ENCODE data around the gene IFNL1. TPM values are rescaled to one million over a fixed set of nuclear protein-coding genes. Genes with fewer than 3 reads are reported as not detected.
"Not testable (repeated sequence)": the region's sequence is repeated elsewhere in the genome, so short reads cannot be mapped to it uniquely, and the experiment has no call there.

The IFNL1 gene
- total RNA-seq, 2 experiments from 2014 or later: not detected

DNA sequence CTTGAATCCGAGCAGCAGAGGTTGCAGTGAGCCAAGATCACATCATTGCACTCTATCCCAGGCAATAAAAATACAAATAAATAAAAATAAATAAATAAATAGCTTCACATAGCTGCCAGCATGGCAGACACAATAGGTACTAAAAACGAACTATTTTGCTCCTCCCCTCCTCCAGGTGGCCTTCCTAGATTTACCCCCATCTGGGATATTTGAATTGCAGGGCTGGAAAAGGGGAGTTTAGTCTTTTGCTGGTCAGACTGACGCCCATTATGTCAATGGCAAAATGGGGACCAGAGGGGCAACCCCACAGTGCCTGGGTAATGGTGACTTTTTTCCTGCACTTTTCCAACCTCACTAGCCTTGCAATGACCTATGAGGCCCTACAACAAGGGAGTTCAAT lies 40.3 kb downstream of the IFNL1 start:
- peaks cover 49% of the 10 kb centered on the region for H3K4me1 ChIP-seq (ENCODE audit: insufficient read depth, low read length, poor library complexity, severe bottlenecking)
- 0 out of 2 replicates have a peak overlapping the region, but pooled peaks have one; percentile 77 for H3K4me2 ChIP-seq (ENCODE audit: low read length)
- H3K27ac ChIP-seq (ENCODE audit: low read depth, low read length, poor library complexity, severe bottlenecking): peak overlapping the region; percentile 84
- TF ChIP-seq, protein P1, sequence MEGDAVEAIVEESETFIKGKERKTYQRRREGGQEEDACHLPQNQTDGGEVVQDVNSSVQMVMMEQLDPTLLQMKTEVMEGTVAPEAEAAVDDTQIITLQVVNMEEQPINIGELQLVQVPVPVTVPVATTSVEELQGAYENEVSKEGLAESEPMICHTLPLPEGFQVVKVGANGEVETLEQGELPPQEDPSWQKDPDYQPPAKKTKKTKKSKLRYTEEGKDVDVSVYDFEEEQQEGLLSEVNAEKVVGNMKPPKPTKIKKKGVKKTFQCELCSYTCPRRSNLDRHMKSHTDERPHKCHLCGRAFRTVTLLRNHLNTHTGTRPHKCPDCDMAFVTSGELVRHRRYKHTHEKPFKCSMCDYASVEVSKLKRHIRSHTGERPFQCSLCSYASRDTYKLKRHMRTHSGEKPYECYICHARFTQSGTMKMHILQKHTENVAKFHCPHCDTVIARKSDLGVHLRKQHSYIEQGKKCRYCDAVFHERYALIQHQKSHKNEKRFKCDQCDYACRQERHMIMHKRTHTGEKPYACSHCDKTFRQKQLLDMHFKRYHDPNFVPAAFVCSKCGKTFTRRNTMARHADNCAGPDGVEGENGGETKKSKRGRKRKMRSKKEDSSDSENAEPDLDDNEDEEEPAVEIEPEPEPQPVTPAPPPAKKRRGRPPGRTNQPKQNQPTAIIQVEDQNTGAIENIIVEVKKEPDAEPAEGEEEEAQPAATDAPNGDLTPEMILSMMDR (conservative IDR thresholded peaks at IDR 0.05; ENCODE audit: low read length): no peak
- no peak for TF ChIP-seq EZH2phosphoT487 (IDR thresholded peaks at IDR 0.05; ENCODE audit: borderline replicate concordance, low read depth, low read length)
- no peak overlapping the region for H3K4me3 ChIP-seq (ENCODE audit: low read depth, low read length, poor library complexity, severe bottlenecking)
- peaks cover 26% of the 10 kb centered on the region; the same call in 1 of the 2 replicates for H3K79me2 ChIP-seq (ENCODE audit: insufficient read depth, low read depth, low read length)
- intact Hi-C loops (cut with micrococcal nuclease; ENCODE audit: unreplicated experiment): no loop called here
- no peak for DNase-seq (ENCODE audit: low spot score)
- no peaks in the 10 kb centered on the region for H4K20me1 ChIP-seq (ENCODE audit: insufficient read depth, low read length)
- CTCF ChIA-PET (ENCODE audit: unreplicated experiment): no interaction called here
- H2AFZ ChIP-seq (ENCODE audit: low read length): no peak overlapping the region
- no peaks in the 10 kb centered on the region for H3K9me3 ChIP-seq (ENCODE audit: low read length)
- no TSS peak for BruUV-seq (replicated peaks)
- POLR2A ChIA-PET: interaction anchor here (1.1 to 2.7 kb wide), 3 partner anchors 55 to 210 kb away, joined by 5 to 6 read pairs (median 6); partner anchors contain the start of genes MED29, PAF1 and RPS16
- H3K36me3 ChIP-seq (ENCODE audit: insufficient read depth, low read length): no peaks in the 10 kb centered on the region
- no peaks in the 10 kb centered on the region for H3K9me2 ChIP-seq (ENCODE audit: insufficient read depth, low read length)

DNA sequence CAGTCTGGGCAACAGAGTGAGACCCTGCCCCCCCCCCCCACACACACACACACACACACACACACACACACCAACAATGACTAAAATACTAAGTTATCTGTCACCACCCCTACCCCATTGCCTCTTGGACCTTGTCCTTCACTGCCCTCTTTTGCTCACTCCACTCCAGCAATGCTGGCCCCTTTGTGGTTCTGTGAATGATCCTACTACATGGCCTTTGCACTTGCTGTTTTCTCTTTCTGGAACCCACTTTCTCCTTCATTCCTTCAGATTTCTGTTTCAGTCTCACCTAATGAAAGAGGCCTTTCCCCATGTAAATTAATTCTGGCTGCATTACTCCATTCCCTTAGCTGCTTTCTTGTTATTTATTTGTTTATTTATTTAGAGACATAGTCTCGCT lies 43.5 kb downstream of the IFNL1 start:
- Histone ChIP-seq H3K9me3 (ENCODE audit: low read length) (no peaks in the 10 kb centered on the region), H3K36me3 (ENCODE audit: insufficient read depth, low read length) (no peaks in the 10 kb centered on the region), H3K4me1 (ENCODE audit: insufficient read depth, low read length, poor library complexity, severe bottlenecking) (peaks cover 51% of the 10 kb centered on the region), H3K79me2 (ENCODE audit: insufficient read depth, low read depth, low read length) (peaks cover 28% of the 10 kb centered on the region; the same call in 1 of the 2 replicates), H3K4me3 (ENCODE audit: low read depth, low read length, poor library complexity, severe bottlenecking) (no peak overlapping the region), H3K9me2 (ENCODE audit: insufficient read depth, low read length) (no peaks in the 10 kb centered on the region), H4K20me1 (ENCODE audit: insufficient read depth, low read length) (peaks cover 14% of the 10 kb centered on the region; the same call in 1 of the 2 replicates), H2AFZ (ENCODE audit: low read length) (no peak overlapping the region), H3K4me2 (ENCODE audit: low read length) (peak overlapping the region; percentile 18; the same call in 1 of the 2 replicates), H3K27ac (ENCODE audit: low read depth, low read length, poor library complexity, severe bottlenecking) (peak overlapping the region; percentile 18)
- CTCF ChIA-PET (ENCODE audit: unreplicated experiment): no interaction called here
- intact Hi-C loops (cut with micrococcal nuclease; ENCODE audit: unreplicated experiment): no loop called here
- TF ChIP-seq EZH2phosphoT487 (IDR thresholded peaks at IDR 0.05; ENCODE audit: borderline replicate concordance, low read depth, low read length): no peak
- TF ChIP-seq, protein P1 (conservative IDR thresholded peaks at IDR 0.05; ENCODE audit: low read length): no peak
- no peak for DNase-seq (ENCODE audit: low spot score)
- no TSS peak for BruUV-seq (replicated peaks)
- POLR2A ChIA-PET: no interaction called here

DNA sequence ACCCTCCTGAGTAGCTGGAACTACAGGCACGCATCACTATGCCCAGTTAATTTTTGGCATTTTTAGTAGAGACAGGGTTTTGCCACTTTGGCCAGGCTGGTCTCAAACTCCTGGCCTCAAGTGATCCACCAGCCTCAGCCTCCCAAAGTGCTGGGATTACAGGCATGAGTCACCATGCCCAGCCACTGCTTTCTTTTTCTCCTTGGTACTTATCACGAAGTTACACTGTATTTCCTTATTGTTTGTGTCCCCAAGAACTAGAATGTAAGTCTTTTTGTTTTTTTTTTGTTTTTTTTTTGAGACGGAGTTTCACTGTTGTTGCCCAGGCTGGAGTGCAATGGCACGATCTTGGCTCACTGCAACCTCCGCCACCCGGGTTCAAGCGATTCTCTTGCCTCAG lies 43.9 kb downstream of the IFNL1 start:
- Histone ChIP-seq H3K4me1 (ENCODE audit: insufficient read depth, low read length, poor library complexity, severe bottlenecking) (peaks cover 48% of the 10 kb centered on the region), H3K79me2 (ENCODE audit: insufficient read depth, low read depth, low read length) (peaks cover 23% of the 10 kb centered on the region; the same call in 1 of the 2 replicates), H3K27ac (ENCODE audit: low read depth, low read length, poor library complexity, severe bottlenecking) (peak overlapping the region; percentile 18), H3K4me2 (ENCODE audit: low read length) (peak overlapping the region; percentile 89), H4K20me1 (ENCODE audit: insufficient read depth, low read length) (peaks cover 14% of the 10 kb centered on the region; the same call in 1 of the 2 replicates)
- H3K9me3 ChIP-seq (ENCODE audit: low read length); DNase-seq (ENCODE audit: low spot score); H3K9me2 ChIP-seq (ENCODE audit: insufficient read depth, low read length); POLR2A ChIA-PET; CTCF ChIA-PET (ENCODE audit: unreplicated experiment); BruUV-seq (replicated peaks); H3K4me3 ChIP-seq (ENCODE audit: low read depth, low read length, poor library complexity, severe bottlenecking); H2AFZ ChIP-seq (ENCODE audit: low read length); intact Hi-C loops (cut with micrococcal nuclease; ENCODE audit: unreplicated experiment); H3K36me3 ChIP-seq (ENCODE audit: insufficient read depth, low read length): not testable (repeated sequence)
